SK-N-MC (cell line): Measurements from ENCODE around the gene PDE4D.

Experiments used
- EZH2 ChIP-seq: fragments of 200-600 bp; sonication (generic); IDR thresholded peaks from one replicate; pipeline ENCODE4 v1.6.1; 2017; ENCODE audit warnings: antibody characterized with exemption
- FOXP2 ChIP-seq: optimal IDR thresholded peaks from 2 replicates; pipeline ENCODE3; 2011; ENCODE audit warnings: mild to moderate bottlenecking, moderate library complexity; ENCODE audit not compliant: insufficient read depth; ENCODE audit errors: extremely low read length, control extremely low read depth
- POLR2AphosphoS5 ChIP-seq: IDR thresholded peaks from 2 replicates; pipeline ENCODE4 v1.6.1; 2012; ENCODE audit warnings: mild to moderate bottlenecking, low read depth, low read length, borderline replicate concordance

DNA sequence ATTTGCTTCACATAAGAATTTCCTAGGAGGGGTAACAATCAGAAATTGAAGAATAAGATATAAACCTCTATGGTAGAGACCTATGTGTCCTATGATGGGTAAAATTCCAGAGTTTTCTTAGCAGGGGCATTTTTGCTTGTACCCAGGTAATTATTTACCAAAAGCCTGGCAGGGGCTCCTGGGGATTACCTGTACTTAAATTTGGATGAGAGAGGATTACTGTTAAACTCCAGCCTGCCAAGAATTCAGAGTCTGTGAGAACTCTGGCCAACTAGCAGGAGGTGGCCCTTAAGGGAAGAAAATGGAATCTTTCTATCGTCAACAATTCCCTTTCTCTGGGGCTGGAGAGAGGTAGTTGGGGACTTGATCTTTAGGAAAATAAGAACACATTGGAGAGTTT lies 460.4 kb downstream of the PDE4D start:
- TF ChIP-seq POLR2AphosphoS5 (no peak), FOXP2 (no peak), EZH2 (no peak)
